GM12891 (cell line): ENCODE results near the gene WDR46.

Source experiments
- POLR2A ChIP-seq: IDR thresholded peaks from 2 replicates; pipeline ENCODE4 v1.6.1; 2011; ENCODE audit warnings: low read depth, low read length, control low read depth
- POLR2AphosphoS5 ChIP-seq: IDR thresholded peaks from 2 replicates; pipeline ENCODE4 v1.6.1; 2011; ENCODE audit warnings: low read depth, low read length, control low read depth
- SPI1 ChIP-seq: IDR thresholded peaks from 2 replicates; pipeline ENCODE4 v1.6.1; 2011; ENCODE audit warnings: low read depth, low read length, control low read depth
- TAF1 ChIP-seq: IDR thresholded peaks from 2 replicates; pipeline ENCODE4 v1.6.1; 2011; ENCODE audit warnings: low read depth, low read length, control low read depth

DNA sequence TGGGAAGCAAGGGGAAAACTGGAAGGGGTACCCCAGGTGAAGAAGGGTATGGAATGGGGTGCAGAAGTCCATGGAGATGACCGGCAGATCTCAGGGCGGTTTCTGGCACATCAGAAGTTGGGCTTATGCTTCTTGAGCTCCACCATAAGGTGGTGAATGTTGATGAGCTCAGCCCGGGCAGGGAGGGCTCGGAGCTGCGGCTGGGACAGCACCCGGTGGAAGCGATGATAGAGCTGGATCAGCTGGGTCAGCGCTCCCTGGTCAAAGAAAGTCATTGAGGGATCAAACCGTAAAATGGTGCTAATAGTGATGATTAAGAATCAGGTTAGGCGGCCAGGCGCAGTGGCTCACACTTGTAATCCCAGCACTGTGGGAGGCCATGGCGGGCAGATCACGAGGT is 38.3 kb downstream of the WDR46 start:
- TF ChIP-seq POLR2AphosphoS5 (no peak), POLR2A (no peak), TAF1 (no peak), SPI1 (no peak)
